GM23338 (cell line): ENCODE data around the gene DLG2. TPM values are rescaled to one million over a fixed set of nuclear protein-coding genes. Genes with fewer than 3 reads are reported as not detected.

Source experiments
- ATAC-seq: fragments of 200-7000 bp; cut with Tn5 transposase; 3 replicates; pipeline ENCODE4 v1.9.1; 2020
- DNase-seq: peaks from one replicate; pipeline ENCODE4 v3.0.0-alpha.2; 2015; ENCODE audit warnings: low spot score
- H2AFZ ChIP-seq: fragments of 200-600 bp; sonication (generic); 2 replicates; pipeline ENCODE4 v1.8.0; 2016; ENCODE audit warnings: antibody characterized with exemption, mild to moderate bottlenecking, moderate library complexity
- H3F3A ChIP-seq: fragments of 200-600 bp; sonication (generic); replicated peaks from 2 replicates; pipeline ENCODE4 v1.8.0; 2017; ENCODE audit warnings: antibody characterized with exemption, mixed run types, low read depth
- H3K27ac ChIP-seq: fragments of 200-600 bp; sonication (generic); 2 replicates; pipeline ENCODE4 v1.6.1; 2016; ENCODE audit warnings: low read depth
- H3K27me3 ChIP-seq: fragments of 200-600 bp; sonication (generic); 2 replicates; pipeline ENCODE4 v1.8.0; 2016; ENCODE audit warnings: mild to moderate bottlenecking, mixed run types, moderate library complexity; ENCODE audit not compliant: insufficient read depth
- H3K36me3 ChIP-seq: fragments of 200-600 bp; sonication (generic); 2 replicates; pipeline ENCODE4 v1.8.0; 2016; ENCODE audit warnings: mild to moderate bottlenecking; ENCODE audit not compliant: insufficient read depth
- H3K4me1 ChIP-seq: fragments of 200-600 bp; sonication (generic); 2 replicates; pipeline ENCODE4 v1.8.0; 2016; ENCODE audit warnings: mild to moderate bottlenecking, moderate library complexity; ENCODE audit not compliant: insufficient read depth
- H3K4me2 ChIP-seq: fragments of 200-600 bp; sonication (generic); 2 replicates; pipeline ENCODE4 v1.7.1; 2017; ENCODE audit warnings: mixed run types
- H3K4me3 ChIP-seq: fragments of 200-600 bp; sonication (generic); 2 replicates; pipeline ENCODE4 v1.6.1; 2016; ENCODE audit warnings: mixed run types
- H3K79me2 ChIP-seq: fragments of 200-600 bp; sonication (generic); replicated peaks from 2 replicates; pipeline ENCODE4 v1.8.0; 2017; ENCODE audit warnings: mild to moderate bottlenecking; ENCODE audit not compliant: insufficient read depth
- H3K9me2 ChIP-seq: fragments of 200-600 bp; sonication (generic); 2 replicates; pipeline ENCODE4 v1.8.0; 2017; ENCODE audit not compliant: insufficient read depth
- H4K20me1 ChIP-seq: fragments of 200-600 bp; sonication (generic); replicated peaks from 2 replicates; pipeline ENCODE4 v1.8.0; 2017; ENCODE audit warnings: mild to moderate bottlenecking; ENCODE audit not compliant: insufficient read depth
- H3K27ac Mint-ChIP-seq: 2 replicates; pipeline ENCODE4 v1.8.0; 2020; ENCODE audit warnings: inconsistent platforms, mild to moderate bottlenecking, moderate library complexity, mixed read lengths
- H3K27me3 Mint-ChIP-seq: 3 replicates; pipeline ENCODE4 v1.8.0; 2022; ENCODE audit warnings: low read depth, mild to moderate bottlenecking, moderate library complexity, mixed read lengths, inconsistent platforms; ENCODE audit not compliant: insufficient read depth, poor library complexity
- H3K36me3 Mint-ChIP-seq: 3 replicates; pipeline ENCODE4 v1.8.0; 2021; ENCODE audit warnings: low read depth, mild to moderate bottlenecking, inconsistent platforms, moderate library complexity, mixed read lengths
- H3K4me1 Mint-ChIP-seq: 3 replicates; pipeline ENCODE4 v1.8.0; 2020; ENCODE audit warnings: mild to moderate bottlenecking, inconsistent platforms, mixed read lengths
- H3K4me3 Mint-ChIP-seq: 3 replicates; pipeline ENCODE4 v1.8.0; 2021; ENCODE audit warnings: moderate library complexity, mild to moderate bottlenecking, inconsistent platforms, mixed read lengths
- H3K9me3 Mint-ChIP-seq: 3 replicates; pipeline ENCODE4 v1.8.0; 2020; ENCODE audit warnings: moderate library complexity, mild to moderate bottlenecking, inconsistent platforms, mixed read lengths
- CREB1 ChIP-seq: fragments of 250-450 bp; sonication (Bioruptor Pico); IDR thresholded peaks from 2 replicates; pipeline ENCODE4 v1.5.0; 2020; ENCODE audit warnings: low read depth, mild to moderate bottlenecking, moderate library complexity
- EZH2 ChIP-seq: fragments of 200-600 bp; sonication (generic); IDR thresholded peaks from one replicate; pipeline ENCODE4 v1.8.0; 2017; ENCODE audit warnings: antibody characterized with exemption, mild to moderate bottlenecking, low read depth; ENCODE audit not compliant: unreplicated experiment
- EZH2phosphoT487 ChIP-seq: fragments of 200-600 bp; sonication (generic); IDR thresholded peaks from one replicate; pipeline ENCODE4 v1.8.1; 2018; ENCODE audit warnings: antibody characterized with exemption; ENCODE audit not compliant: unreplicated experiment
- JUNB ChIP-seq: IDR thresholded peaks from one replicate; pipeline ENCODE4 v1.6.1; 2016; ENCODE audit warnings: antibody characterized with exemption; ENCODE audit not compliant: unreplicated experiment
- NANOG ChIP-seq: IDR thresholded peaks from 2 replicates; pipeline ENCODE4 v1.6.1; 2016; ENCODE audit warnings: antibody characterized with exemption, borderline replicate concordance
- POLR2AphosphoS5 ChIP-seq: IDR thresholded peaks from 2 replicates; pipeline ENCODE4 v1.6.1; 2016; ENCODE audit warnings: antibody characterized with exemption, low read depth
- REST ChIP-seq: IDR thresholded peaks from one replicate; pipeline ENCODE4 v1.6.1; 2018; ENCODE audit warnings: antibody characterized with exemption; ENCODE audit not compliant: unreplicated experiment
- STAT1 ChIP-seq: IDR thresholded peaks from one replicate; pipeline ENCODE4 v1.6.1; 2016; ENCODE audit warnings: antibody characterized with exemption; ENCODE audit not compliant: unreplicated experiment
- ZNF114 ChIP-seq: fragments of 250-450 bp; sonication (Bioruptor Pico); IDR thresholded peaks from 2 replicates; pipeline ENCODE4 v1.5.0; 2020; ENCODE audit warnings: mild to moderate bottlenecking, moderate library complexity
- ZNF331 ChIP-seq: fragments of 250-450 bp; sonication (Bioruptor Pico); IDR thresholded peaks from 2 replicates; pipeline ENCODE4 v1.5.0; 2020; ENCODE audit warnings: low read depth, mild to moderate bottlenecking, moderate library complexity
- ZNF462 ChIP-seq: fragments of 250-450 bp; sonication (Bioruptor Pico); IDR thresholded peaks from 2 replicates; pipeline ENCODE4 v1.5.0; 2020; ENCODE audit warnings: mild to moderate bottlenecking, moderate library complexity
- polyA plus RNA-seq: library from polyadenylated mRNA; unstranded; fragments of >200 nt; fragmentation: Nextera tagmentation; extraction: Ambion mirVana; gene quantifications from 2 replicates; pipeline ENCODE4 v1.2.1, GENCODE V29; 2016
- total RNA-seq: library from RNA; depleted of rRNA; stranded (reverse); fragments of >200 nt; shearing (Covaris generic); gene quantifications from 2 replicates; pipeline ENCODE4 v1.2.3, GENCODE V29; 2014
- TF ChIP-seq, protein P1 (sequence below), 2 experiments: fragments of 200-600 bp in 1 of 2; sonication (generic) in 1 of 2; conservative IDR thresholded peaks; 2 replicates each; pipeline versions ENCODE4 v1.5.1 to v1.6.1; 2016 to 2017; ENCODE audit warnings: antibody characterized with exemption in 2 of 2, low read depth in 2 of 2, mild to moderate bottlenecking in 2 of 2, moderate library complexity in 1 of 2
- TF ChIP-seq, protein P2 (sequence below): IDR thresholded peaks from 2 replicates; pipeline ENCODE4 v1.6.1; 2016; ENCODE audit warnings: antibody characterized with exemption

The DLG2 gene
- total and polyA plus RNA-seq, 2 experiments from 2014 or later, result 19.8 to 21.5 TPM

GRCh38 chr11:85045716-85046115 is 581.4 kb downstream of the DLG2 start:
- ATAC-seq (no peak), DNase-seq (no peak)
- Histone ChIP-seq H3K27me3 (no peaks in the 10 kb centered on the region), H3K27ac (no peak overlapping the region), H3K4me1 (peaks cover 6% of the 10 kb centered on the region; the same call in 1 of the 2 replicates), H3K36me3 (no peaks in the 10 kb centered on the region), H4K20me1 (no peaks in the 10 kb centered on the region), H3K79me2 (no peaks in the 10 kb centered on the region), H3K4me2 (no peak overlapping the region), H3K4me3 (no peak overlapping the region), H3F3A (no peaks in the 10 kb centered on the region), H3K9me2 (no peaks in the 10 kb centered on the region), H2AFZ (no peak overlapping the region)
- no peak overlapping the region for H3K4me3 Mint-ChIP-seq
- no peaks in the 10 kb centered on the region for H3K27me3 Mint-ChIP-seq
- H3K27ac Mint-ChIP-seq, result no peak overlapping the region
- TF ChIP-seq NANOG (no peak), JUNB (no peak), ZNF331 (no peak), EZH2 (no peak), REST (no peak), EZH2phosphoT487 (no peak), STAT1 (no peak), POLR2AphosphoS5 (no peak), CREB1 (CRISPR knock-in tag) (no peak), ZNF114 (CRISPR knock-in tag) (no peak), ZNF462 (CRISPR knock-in tag) (no peak)
- TF ChIP-seq, protein P1, sequence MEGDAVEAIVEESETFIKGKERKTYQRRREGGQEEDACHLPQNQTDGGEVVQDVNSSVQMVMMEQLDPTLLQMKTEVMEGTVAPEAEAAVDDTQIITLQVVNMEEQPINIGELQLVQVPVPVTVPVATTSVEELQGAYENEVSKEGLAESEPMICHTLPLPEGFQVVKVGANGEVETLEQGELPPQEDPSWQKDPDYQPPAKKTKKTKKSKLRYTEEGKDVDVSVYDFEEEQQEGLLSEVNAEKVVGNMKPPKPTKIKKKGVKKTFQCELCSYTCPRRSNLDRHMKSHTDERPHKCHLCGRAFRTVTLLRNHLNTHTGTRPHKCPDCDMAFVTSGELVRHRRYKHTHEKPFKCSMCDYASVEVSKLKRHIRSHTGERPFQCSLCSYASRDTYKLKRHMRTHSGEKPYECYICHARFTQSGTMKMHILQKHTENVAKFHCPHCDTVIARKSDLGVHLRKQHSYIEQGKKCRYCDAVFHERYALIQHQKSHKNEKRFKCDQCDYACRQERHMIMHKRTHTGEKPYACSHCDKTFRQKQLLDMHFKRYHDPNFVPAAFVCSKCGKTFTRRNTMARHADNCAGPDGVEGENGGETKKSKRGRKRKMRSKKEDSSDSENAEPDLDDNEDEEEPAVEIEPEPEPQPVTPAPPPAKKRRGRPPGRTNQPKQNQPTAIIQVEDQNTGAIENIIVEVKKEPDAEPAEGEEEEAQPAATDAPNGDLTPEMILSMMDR (conservative IDR thresholded peaks at IDR 0.05; ENCODE audit: low read depth in 2 of 2), result no peak
- TF ChIP-seq, protein P2, sequence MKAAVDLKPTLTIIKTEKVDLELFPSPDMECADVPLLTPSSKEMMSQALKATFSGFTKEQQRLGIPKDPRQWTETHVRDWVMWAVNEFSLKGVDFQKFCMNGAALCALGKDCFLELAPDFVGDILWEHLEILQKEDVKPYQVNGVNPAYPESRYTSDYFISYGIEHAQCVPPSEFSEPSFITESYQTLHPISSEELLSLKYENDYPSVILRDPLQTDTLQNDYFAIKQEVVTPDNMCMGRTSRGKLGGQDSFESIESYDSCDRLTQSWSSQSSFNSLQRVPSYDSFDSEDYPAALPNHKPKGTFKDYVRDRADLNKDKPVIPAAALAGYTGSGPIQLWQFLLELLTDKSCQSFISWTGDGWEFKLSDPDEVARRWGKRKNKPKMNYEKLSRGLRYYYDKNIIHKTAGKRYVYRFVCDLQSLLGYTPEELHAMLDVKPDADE, result no peak
- H3K4me1 Mint-ChIP-seq, result peaks cover 5% of the 10 kb centered on the region; the same call in 2 of the 3 replicates
- no peaks in the 10 kb centered on the region for H3K9me3 Mint-ChIP-seq
- no peaks in the 10 kb centered on the region for H3K36me3 Mint-ChIP-seq
